ENCODE results near the gene GRID1. TPM values are rescaled to one million over a fixed set of nuclear protein-coding genes. Genes with fewer than 3 reads are reported as not detected.

GRID1 gene
- total RNA-seq, 4 donors from 2014 or later, result 17.2 to 28.1 (median 23.6) TPM

GRCh38 chr10:86222687-86223086 is 143.9 kb downstream of the GRID1 start:
- DNase-seq, result no peak

GRCh38 chr10:86222336-86222650 is 144.3 kb downstream of the GRID1 start:
- Histone ChIP-seq H3K36me3 (no peaks in the 10 kb centered on the region), H3K27me3 (no peaks in the 10 kb centered on the region), H3K4me3 (replicated peaks in 1 of 3) (no peak overlapping the region), H3K27ac (peak overlapping the region in 1 of 3 donors; percentile 2), H3K4me1 (peaks cover 59 to 91% of the 10 kb centered on the region in 2 donors), H3K9me3 (no peaks in the 10 kb centered on the region)
- intact Hi-C loops (cut with DNase I), result no loop called here
- TF ChIP-seq CTCF (IDR thresholded peaks at IDR 0.05), result no peak
- TF ChIP-seq POLR2A (IDR thresholded peaks at IDR 0.05), result no peak
- WGBS, 2 donors, result 79 to 100% methylated on average over 1 to 2 of the region's 4 CpGs
- no peak for DNase-seq

More at GRCh38 chr10:86222687-86223086, 143.9 kb downstream of the GRID1 start:
- Histone ChIP-seq H3K4me3 (replicated peaks in 1 of 3) (no peak overlapping the region), H3K9me3 (no peaks in the 10 kb centered on the region), H3K27ac (peak overlapping the region in 1 of 3 donors; percentile 2), H3K36me3 (no peaks in the 10 kb centered on the region), H3K4me1 (peaks cover 57 to 91% of the 10 kb centered on the region in 2 donors), H3K27me3 (no peaks in the 10 kb centered on the region)
- intact Hi-C loops (cut with DNase I), result no loop called here
- 78 to 82% methylated on average over 1 to 3 of the region's 3 CpGs for WGBS, 2 donors
- TF ChIP-seq POLR2A (IDR thresholded peaks at IDR 0.05), result no peak
- TF ChIP-seq CTCF (IDR thresholded peaks at IDR 0.05), result no peak

GRCh38 chr10:86221442-86222335 is 144.9 kb downstream of the GRID1 start:
- Histone ChIP-seq H3K4me3 (replicated peaks in 1 of 3) (no peak overlapping the region), H3K27ac (peak overlapping the region in 2 of 3 donors; percentile 2 to 49), H3K27me3 (no peaks in the 10 kb centered on the region), H3K9me3 (no peaks in the 10 kb centered on the region), H3K4me1 (peaks cover 58 to 91% of the 10 kb centered on the region in 2 donors), H3K36me3 (no peaks in the 10 kb centered on the region)
- intact Hi-C loops (cut with DNase I), result no loop called here
- no peak for DNase-seq
- TF ChIP-seq POLR2A (IDR thresholded peaks at IDR 0.05), result no peak
- TF ChIP-seq CTCF (IDR thresholded peaks at IDR 0.05), result no peak
- 74 to 83% methylated on average over 2 to 4 of the region's 7 CpGs for WGBS, 2 donors

GRCh38 chr10:86220626-86221025 is 146.0 kb downstream of the GRID1 start:
- H3K36me3 ChIP-seq, result no peaks in the 10 kb centered on the region
- peaks cover 67 to 95% of the 10 kb centered on the region in 2 donors for H3K4me1 ChIP-seq
- H3K4me3 ChIP-seq (replicated peaks in 1 of 3), result no peak overlapping the region
- no peak for DNase-seq
- no peaks in the 10 kb centered on the region for H3K9me3 ChIP-seq
- H3K27ac ChIP-seq, result peak overlapping the region in 1 of 3 donors; percentile 2
- 92 to 94% methylated on average over 4 to 6 of the region's 6 CpGs for WGBS, 2 donors
- intact Hi-C loops (cut with DNase I), result no loop called here
- no peaks in the 10 kb centered on the region for H3K27me3 ChIP-seq
- TF ChIP-seq CTCF (IDR thresholded peaks at IDR 0.05) (no peak), POLR2A (IDR thresholded peaks at IDR 0.05) (no peak)

- H3K4me3 ChIP-seq (replicated peaks in 1 of 3), result no peak overlapping the region
- no peak for TF ChIP-seq POLR2A (IDR thresholded peaks at IDR 0.05)
- TF ChIP-seq CTCF (IDR thresholded peaks at IDR 0.05), result no peak
- H3K36me3 ChIP-seq, result no peaks in the 10 kb centered on the region
- intact Hi-C loops (cut with DNase I), result no loop called here
- peak in 1 of 2 donors; percentile 20 for DNase-seq
- peaks cover 73 to 95% of the 10 kb centered on the region in 2 donors for H3K4me1 ChIP-seq
- whole genome bisulfite sequencing, 2 donors, result 69 to 74% methylated on average over 8 of the region's 8 CpGs
- H3K27ac ChIP-seq, result peak overlapping the region; percentile 5 to 87 (median 67)
- H3K27me3 ChIP-seq, result no peaks in the 10 kb centered on the region
- H3K9me3 ChIP-seq, result no peaks in the 10 kb centered on the region
These were observed 147.3 kb downstream of the GRID1 start for GRCh38 chr10:86219271-86219670.

All from thyroid gland (tissue), 4 donors.